Liver (tissue), 9 donors: ENCODE results near the gene GALNT6. TPM values are rescaled to one million over a fixed set of nuclear protein-coding genes. Genes with fewer than 3 reads are reported as not detected.

Experiments
- DNase-seq: peaks from one replicate; pipeline ENCODE4 v3.0.0-alpha.2; 2017; ENCODE audit warnings: low spot score
- H3K27ac ChIP-seq, 2 donors: one replicate each; pipeline ENCODE4 v1.7.0; 2013; ENCODE audit warnings: inconsistent platforms in 2 of 2, low read length in 2 of 2, control low read depth in 1 of 2, low read depth in 1 of 2, mild to moderate bottlenecking in 1 of 2
- H3K27me3 ChIP-seq, 4 donors: one replicate each; pipeline versions ENCODE4 v1.6.1 to v1.7.0; 2013; ENCODE audit warnings: low read length in 3 of 4, inconsistent platforms in 1 of 4, mild to moderate bottlenecking in 1 of 4, moderate library complexity in 1 of 4; ENCODE audit not compliant: control insufficient read depth in 4 of 4, insufficient read depth in 4 of 4
- H3K36me3 ChIP-seq, 4 donors: one replicate each; pipeline versions ENCODE4 v1.6.1 to v1.7.0; 2013; ENCODE audit warnings: low read length in 3 of 4, mild to moderate bottlenecking in 3 of 4, low read depth in 1 of 4, moderate library complexity in 1 of 4; ENCODE audit not compliant: control insufficient read depth in 4 of 4, insufficient read depth in 3 of 4
- H3K4me1 ChIP-seq, 4 donors: one replicate each; pipeline versions ENCODE4 v1.6.1 to v1.7.0; 2013; ENCODE audit warnings: low read length in 3 of 4, mild to moderate bottlenecking in 3 of 4, moderate library complexity in 1 of 4; ENCODE audit not compliant: control insufficient read depth in 4 of 4, insufficient read depth in 4 of 4
- H3K4me3 ChIP-seq, 3 donors: one replicate each; pipeline versions ENCODE4 v1.6.1 to v1.7.0; 2013; ENCODE audit warnings: low read length in 3 of 3, control low read depth in 1 of 3, low read depth in 1 of 3, mild to moderate bottlenecking in 1 of 3
- H3K9ac ChIP-seq, 2 donors: one replicate each; pipeline ENCODE4 v1.7.0; 2013; ENCODE audit warnings: low read length in 2 of 2, mild to moderate bottlenecking in 2 of 2, moderate library complexity in 2 of 2, control low read depth in 1 of 2, low read depth in 1 of 2
- H3K9me3 ChIP-seq, 4 donors: one replicate each; pipeline versions ENCODE4 v1.6.1 to v1.7.0; 2013; ENCODE audit warnings: low read length in 3 of 4; ENCODE audit not compliant: control insufficient read depth in 4 of 4
- EGR1 ChIP-seq, 2 donors: IDR thresholded peaks; 2 replicates each; pipeline ENCODE4 v1.6.1; 2016 to 2018; ENCODE audit warnings: antibody characterized with exemption in 2 of 2, low read depth in 2 of 2
- FOXA1 ChIP-seq: IDR thresholded peaks from 2 replicates; pipeline ENCODE4 v1.6.1; 2016; ENCODE audit warnings: antibody characterized with exemption
- FOXA2 ChIP-seq: IDR thresholded peaks from 2 replicates; pipeline ENCODE4 v1.6.1; 2016; ENCODE audit warnings: antibody characterized with exemption
- HNF4A ChIP-seq, 2 donors: conservative IDR thresholded peaks; 2 replicates each; pipeline ENCODE4 v1.6.1; 2016; ENCODE audit warnings: antibody characterized with exemption in 2 of 2, mild to moderate bottlenecking in 2 of 2
- HNF4G ChIP-seq: IDR thresholded peaks from 2 replicates; pipeline ENCODE4 v1.6.1; 2016; ENCODE audit warnings: antibody characterized with exemption
- JUND ChIP-seq, 2 donors: IDR thresholded peaks; 2 replicates each; pipeline ENCODE4 v1.6.1; 2016; ENCODE audit warnings: antibody characterized with exemption in 2 of 2
- NR2F2 ChIP-seq: IDR thresholded peaks from 2 replicates; pipeline ENCODE4 v1.6.1; 2016; ENCODE audit warnings: antibody characterized with exemption
- RAD21 ChIP-seq, 2 donors: IDR thresholded peaks; 2 replicates each; pipeline ENCODE4 v1.6.1; 2016; ENCODE audit warnings: antibody characterized with exemption in 2 of 2, mild to moderate bottlenecking in 2 of 2
- RXRA ChIP-seq, 2 donors: IDR thresholded peaks; 2 replicates each; pipeline ENCODE4 v1.6.1; 2017 to 2018; ENCODE audit warnings: antibody characterized with exemption in 2 of 2, mild to moderate bottlenecking in 1 of 2
- SP1 ChIP-seq: IDR thresholded peaks from 2 replicates; pipeline ENCODE4 v1.6.1; 2018; ENCODE audit warnings: antibody characterized with exemption, mild to moderate bottlenecking
- TAF1 ChIP-seq: conservative IDR thresholded peaks from 2 replicates; pipeline ENCODE4 v1.6.1; 2016; ENCODE audit warnings: antibody characterized with exemption, mild to moderate bottlenecking
- YY1 ChIP-seq: IDR thresholded peaks from 2 replicates; pipeline ENCODE4 v1.6.1; 2016; ENCODE audit warnings: antibody characterized with exemption, mild to moderate bottlenecking
- WGBS: extraction: QIAGEN DNeasy Blood & Tissue Kit; methylation state at CpG from one replicate; pipeline ENCODE4 v1.1.7; 2013; 5-methylcytosine and 5-hydroxymethylcytosine counted together
- polyA plus RNA-seq, 2 donors: library from polyadenylated mRNA; stranded (reverse) in 1 of 2; unstranded in 1 of 2; fragments of 200-250 nt in 1 of 2; fragments of >200 nt in 1 of 2; fragmentation: Nextera tagmentation in 1 of 2; extraction: Ambion mirVana in 1 of 2; gene quantifications; one replicate each; pipeline versions ENCODE4 v1.2.1 to v1.2.3, GENCODE V29; 2013 to 2015
- total RNA-seq, 2 donors: library from RNA; depleted of rRNA; stranded (reverse); fragments of >200 nt; gene quantifications; one replicate each; pipeline ENCODE4 v1.2.3, GENCODE V29; 2014
- TF ChIP-seq, protein P1 (sequence below): IDR thresholded peaks from 2 replicates; pipeline ENCODE4 v1.6.1; 2016; ENCODE audit warnings: antibody characterized with exemption
- TF ChIP-seq, protein P2 (sequence below): IDR thresholded peaks from 2 replicates; pipeline ENCODE4 v1.6.1; 2016; ENCODE audit warnings: antibody characterized with exemption, mild to moderate bottlenecking
- TF ChIP-seq, protein P3 (sequence below): IDR thresholded peaks from 2 replicates; pipeline ENCODE4 v1.6.1; 2016; ENCODE audit warnings: antibody characterized with exemption
- TF ChIP-seq, protein P4 (sequence below): fragments of 150-350 bp; IDR thresholded peaks from 2 replicates; pipeline ENCODE4 v1.5.1; 2017; ENCODE audit warnings: improper control_type of control experiment, low read depth, low read length; ENCODE audit not compliant: missing input control
- TF ChIP-seq, protein P5 (sequence below): IDR thresholded peaks from 2 replicates; pipeline ENCODE4 v1.6.1; 2016; ENCODE audit warnings: antibody characterized with exemption
- donor health status: healthy.
- donor health status: healthy.
- donor health status: healthy.
- donor health status: healthy.
- donor health status: healthy.

The GALNT6 gene
- total and polyA plus RNA-seq, 4 donors = 0.40 to 24.1 (median 1.2) TPM

DNA sequence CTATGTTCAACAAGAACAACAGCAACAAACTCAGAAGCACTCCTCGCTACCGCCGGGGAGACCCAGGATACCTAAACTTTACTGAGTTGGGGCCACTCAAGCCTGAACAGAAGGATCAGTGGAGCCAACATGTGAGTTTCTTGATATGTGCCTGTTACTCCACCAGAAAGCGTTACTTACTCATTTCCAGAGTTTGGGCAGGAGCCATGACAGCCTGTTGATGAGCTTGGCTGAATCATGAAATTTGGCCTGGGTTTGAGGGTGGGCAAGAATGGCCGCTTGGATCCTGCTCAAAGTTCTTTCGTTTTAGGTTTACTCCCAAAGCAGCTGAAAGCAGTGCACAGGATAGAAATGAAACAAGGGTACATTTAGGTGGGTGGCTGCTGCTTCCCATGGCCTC lies 12.0 kb upstream of the GALNT6 start:
- DNase-seq = no peak
- Histone ChIP-seq H3K36me3 (peaks cover 0 to 1% (median 0%) of the 10 kb centered on the region in 4 donors), H3K27ac (no peak overlapping the region), H3K4me1 (no peaks in the 10 kb centered on the region), H3K4me3 (no peak overlapping the region), H3K9ac (no peak overlapping the region), H3K27me3 (no peaks in the 10 kb centered on the region), H3K9me3 (no peaks in the 10 kb centered on the region)
- TF ChIP-seq YY1 (no peak), SP1 (no peak), HNF4G (no peak), NR2F2 (no peak), FOXA1 (no peak), HNF4A (conservative IDR thresholded peaks at IDR 0.05) (no peak), FOXA2 (no peak), RAD21 (IDR thresholded peaks at IDR 0.05) (no peak), EGR1 (IDR thresholded peaks at IDR 0.05; ENCODE audit: low read depth in 2 of 2) (no peak), RXRA (IDR thresholded peaks at IDR 0.05) (no peak), JUND (IDR thresholded peaks at IDR 0.05) (no peak), TAF1 (no peak)
- TF ChIP-seq, protein P1, sequence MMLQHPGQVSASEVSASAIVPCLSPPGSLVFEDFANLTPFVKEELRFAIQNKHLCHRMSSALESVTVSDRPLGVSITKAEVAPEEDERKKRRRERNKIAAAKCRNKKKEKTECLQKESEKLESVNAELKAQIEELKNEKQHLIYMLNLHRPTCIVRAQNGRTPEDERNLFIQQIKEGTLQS = no peak
- TF ChIP-seq, protein P2, sequence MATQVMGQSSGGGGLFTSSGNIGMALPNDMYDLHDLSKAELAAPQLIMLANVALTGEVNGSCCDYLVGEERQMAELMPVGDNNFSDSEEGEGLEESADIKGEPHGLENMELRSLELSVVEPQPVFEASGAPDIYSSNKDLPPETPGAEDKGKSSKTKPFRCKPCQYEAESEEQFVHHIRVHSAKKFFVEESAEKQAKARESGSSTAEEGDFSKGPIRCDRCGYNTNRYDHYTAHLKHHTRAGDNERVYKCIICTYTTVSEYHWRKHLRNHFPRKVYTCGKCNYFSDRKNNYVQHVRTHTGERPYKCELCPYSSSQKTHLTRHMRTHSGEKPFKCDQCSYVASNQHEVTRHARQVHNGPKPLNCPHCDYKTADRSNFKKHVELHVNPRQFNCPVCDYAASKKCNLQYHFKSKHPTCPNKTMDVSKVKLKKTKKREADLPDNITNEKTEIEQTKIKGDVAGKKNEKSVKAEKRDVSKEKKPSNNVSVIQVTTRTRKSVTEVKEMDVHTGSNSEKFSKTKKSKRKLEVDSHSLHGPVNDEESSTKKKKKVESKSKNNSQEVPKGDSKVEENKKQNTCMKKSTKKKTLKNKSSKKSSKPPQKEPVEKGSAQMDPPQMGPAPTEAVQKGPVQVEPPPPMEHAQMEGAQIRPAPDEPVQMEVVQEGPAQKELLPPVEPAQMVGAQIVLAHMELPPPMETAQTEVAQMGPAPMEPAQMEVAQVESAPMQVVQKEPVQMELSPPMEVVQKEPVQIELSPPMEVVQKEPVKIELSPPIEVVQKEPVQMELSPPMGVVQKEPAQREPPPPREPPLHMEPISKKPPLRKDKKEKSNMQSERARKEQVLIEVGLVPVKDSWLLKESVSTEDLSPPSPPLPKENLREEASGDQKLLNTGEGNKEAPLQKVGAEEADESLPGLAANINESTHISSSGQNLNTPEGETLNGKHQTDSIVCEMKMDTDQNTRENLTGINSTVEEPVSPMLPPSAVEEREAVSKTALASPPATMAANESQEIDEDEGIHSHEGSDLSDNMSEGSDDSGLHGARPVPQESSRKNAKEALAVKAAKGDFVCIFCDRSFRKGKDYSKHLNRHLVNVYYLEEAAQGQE = no peak
- TF ChIP-seq, protein P3, sequence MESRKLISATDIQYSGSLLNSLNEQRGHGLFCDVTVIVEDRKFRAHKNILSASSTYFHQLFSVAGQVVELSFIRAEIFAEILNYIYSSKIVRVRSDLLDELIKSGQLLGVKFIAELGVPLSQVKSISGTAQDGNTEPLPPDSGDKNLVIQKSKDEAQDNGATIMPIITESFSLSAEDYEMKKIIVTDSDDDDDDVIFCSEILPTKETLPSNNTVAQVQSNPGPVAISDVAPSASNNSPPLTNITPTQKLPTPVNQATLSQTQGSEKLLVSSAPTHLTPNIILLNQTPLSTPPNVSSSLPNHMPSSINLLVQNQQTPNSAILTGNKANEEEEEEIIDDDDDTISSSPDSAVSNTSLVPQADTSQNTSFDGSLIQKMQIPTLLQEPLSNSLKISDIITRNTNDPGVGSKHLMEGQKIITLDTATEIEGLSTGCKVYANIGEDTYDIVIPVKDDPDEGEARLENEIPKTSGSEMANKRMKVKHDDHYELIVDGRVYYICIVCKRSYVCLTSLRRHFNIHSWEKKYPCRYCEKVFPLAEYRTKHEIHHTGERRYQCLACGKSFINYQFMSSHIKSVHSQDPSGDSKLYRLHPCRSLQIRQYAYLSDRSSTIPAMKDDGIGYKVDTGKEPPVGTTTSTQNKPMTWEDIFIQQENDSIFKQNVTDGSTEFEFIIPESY = no peak
- TF ChIP-seq, protein P4, sequence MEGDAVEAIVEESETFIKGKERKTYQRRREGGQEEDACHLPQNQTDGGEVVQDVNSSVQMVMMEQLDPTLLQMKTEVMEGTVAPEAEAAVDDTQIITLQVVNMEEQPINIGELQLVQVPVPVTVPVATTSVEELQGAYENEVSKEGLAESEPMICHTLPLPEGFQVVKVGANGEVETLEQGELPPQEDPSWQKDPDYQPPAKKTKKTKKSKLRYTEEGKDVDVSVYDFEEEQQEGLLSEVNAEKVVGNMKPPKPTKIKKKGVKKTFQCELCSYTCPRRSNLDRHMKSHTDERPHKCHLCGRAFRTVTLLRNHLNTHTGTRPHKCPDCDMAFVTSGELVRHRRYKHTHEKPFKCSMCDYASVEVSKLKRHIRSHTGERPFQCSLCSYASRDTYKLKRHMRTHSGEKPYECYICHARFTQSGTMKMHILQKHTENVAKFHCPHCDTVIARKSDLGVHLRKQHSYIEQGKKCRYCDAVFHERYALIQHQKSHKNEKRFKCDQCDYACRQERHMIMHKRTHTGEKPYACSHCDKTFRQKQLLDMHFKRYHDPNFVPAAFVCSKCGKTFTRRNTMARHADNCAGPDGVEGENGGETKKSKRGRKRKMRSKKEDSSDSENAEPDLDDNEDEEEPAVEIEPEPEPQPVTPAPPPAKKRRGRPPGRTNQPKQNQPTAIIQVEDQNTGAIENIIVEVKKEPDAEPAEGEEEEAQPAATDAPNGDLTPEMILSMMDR = no peak
- TF ChIP-seq, protein P5, sequence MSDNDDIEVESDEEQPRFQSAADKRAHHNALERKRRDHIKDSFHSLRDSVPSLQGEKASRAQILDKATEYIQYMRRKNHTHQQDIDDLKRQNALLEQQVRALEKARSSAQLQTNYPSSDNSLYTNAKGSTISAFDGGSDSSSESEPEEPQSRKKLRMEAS = no peak
- 93% methylated on average over 6 of the region's 6 CpGs for WGBS

DNA sequence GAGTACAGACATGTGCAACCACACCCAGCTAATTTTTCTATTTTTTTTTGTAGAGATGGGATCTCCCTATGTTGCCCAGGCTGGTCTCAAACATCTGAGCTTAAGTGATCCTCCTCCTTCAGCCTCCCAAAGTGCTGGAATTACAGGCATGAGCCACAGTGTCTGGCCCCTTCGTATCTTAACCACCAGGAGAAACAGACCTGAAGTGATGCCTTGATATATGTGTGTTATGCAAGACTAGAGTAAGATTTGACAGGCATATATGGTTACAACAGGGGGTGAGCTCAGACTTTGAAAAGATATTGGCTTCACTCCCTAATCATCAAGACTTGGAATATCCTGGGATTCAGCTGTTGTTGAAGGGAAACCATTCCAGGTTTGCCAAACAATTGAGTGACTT lies 10.7 kb upstream of the GALNT6 start:
- peaks cover 0 to 1% (median 0%) of the 10 kb centered on the region in 4 donors for H3K36me3 ChIP-seq
- DNase-seq = no peak
- H3K4me1 ChIP-seq = no peaks in the 10 kb centered on the region
- WGBS = 0% methylated on average over 1 of the region's 1 CpG
- H3K4me3 ChIP-seq = no peak overlapping the region
- H3K27me3 ChIP-seq = no peaks in the 10 kb centered on the region
- TF ChIP-seq FOXA1 (no peak), RAD21 (IDR thresholded peaks at IDR 0.05) (no peak), NR2F2 (no peak), TAF1 (no peak)
- TF ChIP-seq, protein P1 = no peak
- no peaks in the 10 kb centered on the region for H3K9me3 ChIP-seq
- H3K9ac ChIP-seq = no peak overlapping the region
- no peak overlapping the region for H3K27ac ChIP-seq
